GM23338 (cell line): ENCODE data around the gene ZNF593OS.

Experiments used
- CTCF ChIP-seq, 2 experiments: fragments of 200-600 bp in 1 of 2; sonication (generic) in 1 of 2; conservative IDR thresholded peaks; 2 replicates each; pipeline versions ENCODE4 v1.5.1 to v1.6.1; 2016 to 2017; ENCODE audit warnings: antibody characterized with exemption in 2 of 2, low read depth in 2 of 2, mild to moderate bottlenecking in 2 of 2, moderate library complexity in 1 of 2
- POLR2AphosphoS5 ChIP-seq: IDR thresholded peaks from 2 replicates; pipeline ENCODE4 v1.6.1; 2016; ENCODE audit warnings: antibody characterized with exemption, low read depth
- REST ChIP-seq: IDR thresholded peaks from one replicate; pipeline ENCODE4 v1.6.1; 2018; ENCODE audit warnings: antibody characterized with exemption; ENCODE audit not compliant: unreplicated experiment

- TF ChIP-seq CTCF (conservative IDR thresholded peaks at IDR 0.05; ENCODE audit: low read depth in 2 of 2) (no peak), POLR2AphosphoS5 (no peak), REST (no peak)
Observed at GRCh38 chr1:26130695-26131094, 40.9 kb downstream of the ZNF593OS start.
